GM20000 (cell line): Measurements from ENCODE around the gene PLA2R1.

Experiments used
- DNase-seq: peaks from one replicate; pipeline ENCODE4 v3.0.0; 2012; ENCODE audit warnings: low spot score
- TF ChIP-seq, protein P1 (sequence below): IDR thresholded peaks from 2 replicates; pipeline ENCODE4 v1.5.1; 2012; ENCODE audit warnings: mild to moderate bottlenecking, control low read depth; ENCODE audit errors: extremely low read depth, missing control alignments

The PLA2R1 gene

DNA sequence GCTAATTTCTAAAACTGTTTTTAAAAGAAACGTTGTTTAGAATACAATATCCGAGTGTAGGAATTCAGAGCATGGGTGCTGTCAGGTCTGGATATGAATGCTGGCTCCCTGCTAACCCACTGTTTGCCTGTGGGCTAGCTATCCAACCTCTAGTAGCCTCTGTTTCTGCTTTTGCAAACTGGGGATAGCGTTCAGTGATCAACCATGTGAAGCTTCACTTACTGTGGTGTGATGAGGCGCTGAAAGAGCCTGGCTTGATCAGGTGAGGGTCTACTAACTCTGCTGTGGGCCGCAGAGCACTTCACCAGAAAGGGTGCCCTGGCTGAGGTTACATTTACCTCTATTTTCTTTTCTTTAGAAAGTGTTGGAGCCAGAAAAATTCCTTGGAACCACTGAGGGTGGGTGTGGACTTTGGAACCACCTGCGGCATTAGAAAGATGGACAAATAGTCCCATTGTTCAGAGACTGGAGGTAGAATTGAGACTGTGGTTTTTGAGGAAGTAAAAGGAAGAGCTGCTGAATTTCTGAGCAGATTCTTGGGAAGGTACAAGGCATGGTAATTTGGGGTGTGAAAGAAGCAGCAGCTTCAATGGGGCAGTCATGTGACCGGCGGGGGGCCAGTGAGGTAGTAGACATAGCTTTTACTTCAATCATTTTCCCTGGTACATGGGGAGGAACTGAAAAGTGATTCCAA, 168.1 kb downstream of the PLA2R1 start:
- DNase-seq = no peak
- TF ChIP-seq, protein P1, sequence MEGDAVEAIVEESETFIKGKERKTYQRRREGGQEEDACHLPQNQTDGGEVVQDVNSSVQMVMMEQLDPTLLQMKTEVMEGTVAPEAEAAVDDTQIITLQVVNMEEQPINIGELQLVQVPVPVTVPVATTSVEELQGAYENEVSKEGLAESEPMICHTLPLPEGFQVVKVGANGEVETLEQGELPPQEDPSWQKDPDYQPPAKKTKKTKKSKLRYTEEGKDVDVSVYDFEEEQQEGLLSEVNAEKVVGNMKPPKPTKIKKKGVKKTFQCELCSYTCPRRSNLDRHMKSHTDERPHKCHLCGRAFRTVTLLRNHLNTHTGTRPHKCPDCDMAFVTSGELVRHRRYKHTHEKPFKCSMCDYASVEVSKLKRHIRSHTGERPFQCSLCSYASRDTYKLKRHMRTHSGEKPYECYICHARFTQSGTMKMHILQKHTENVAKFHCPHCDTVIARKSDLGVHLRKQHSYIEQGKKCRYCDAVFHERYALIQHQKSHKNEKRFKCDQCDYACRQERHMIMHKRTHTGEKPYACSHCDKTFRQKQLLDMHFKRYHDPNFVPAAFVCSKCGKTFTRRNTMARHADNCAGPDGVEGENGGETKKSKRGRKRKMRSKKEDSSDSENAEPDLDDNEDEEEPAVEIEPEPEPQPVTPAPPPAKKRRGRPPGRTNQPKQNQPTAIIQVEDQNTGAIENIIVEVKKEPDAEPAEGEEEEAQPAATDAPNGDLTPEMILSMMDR = no peak

DNA sequence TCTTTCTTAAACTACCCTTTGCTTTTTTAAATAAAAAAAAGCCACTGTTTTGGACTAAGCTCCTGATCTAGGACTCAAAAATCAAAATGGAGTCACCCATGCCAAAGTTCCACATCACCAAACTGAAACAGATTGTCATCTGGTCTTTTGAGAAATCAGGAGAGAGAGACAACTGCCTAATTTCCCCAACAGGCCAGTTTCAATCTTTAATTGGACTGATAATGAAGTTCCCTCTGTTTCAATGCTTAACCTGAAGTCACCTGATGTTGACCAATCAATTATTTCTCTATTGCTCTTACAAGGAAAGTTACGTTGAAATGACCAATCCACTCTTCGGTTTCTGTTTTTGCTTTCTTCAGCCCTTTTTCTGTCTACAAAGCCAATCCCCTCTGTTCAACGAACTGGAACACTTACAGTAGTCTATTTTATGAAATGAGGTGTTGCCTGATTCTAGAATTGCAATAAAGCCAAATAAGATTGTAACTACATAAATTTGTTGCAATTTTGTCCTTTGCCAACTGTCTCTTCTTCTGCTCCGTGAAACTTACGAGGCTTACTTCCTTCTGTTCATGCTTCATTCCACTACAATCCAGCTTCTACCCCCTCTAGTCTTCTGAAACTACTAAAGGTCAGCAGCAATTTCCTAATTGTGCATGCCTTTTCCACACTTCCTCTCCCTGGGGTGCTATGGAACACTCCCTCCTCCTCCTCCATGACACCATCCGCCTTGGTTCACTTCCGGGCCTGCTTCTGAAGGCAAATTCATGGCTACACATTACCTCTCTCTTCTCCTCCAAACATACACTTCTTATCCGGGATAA, 169.2 kb downstream of the PLA2R1 start:
- TF ChIP-seq, protein P1 = no peak
- DNase-seq = no peak

DNA sequence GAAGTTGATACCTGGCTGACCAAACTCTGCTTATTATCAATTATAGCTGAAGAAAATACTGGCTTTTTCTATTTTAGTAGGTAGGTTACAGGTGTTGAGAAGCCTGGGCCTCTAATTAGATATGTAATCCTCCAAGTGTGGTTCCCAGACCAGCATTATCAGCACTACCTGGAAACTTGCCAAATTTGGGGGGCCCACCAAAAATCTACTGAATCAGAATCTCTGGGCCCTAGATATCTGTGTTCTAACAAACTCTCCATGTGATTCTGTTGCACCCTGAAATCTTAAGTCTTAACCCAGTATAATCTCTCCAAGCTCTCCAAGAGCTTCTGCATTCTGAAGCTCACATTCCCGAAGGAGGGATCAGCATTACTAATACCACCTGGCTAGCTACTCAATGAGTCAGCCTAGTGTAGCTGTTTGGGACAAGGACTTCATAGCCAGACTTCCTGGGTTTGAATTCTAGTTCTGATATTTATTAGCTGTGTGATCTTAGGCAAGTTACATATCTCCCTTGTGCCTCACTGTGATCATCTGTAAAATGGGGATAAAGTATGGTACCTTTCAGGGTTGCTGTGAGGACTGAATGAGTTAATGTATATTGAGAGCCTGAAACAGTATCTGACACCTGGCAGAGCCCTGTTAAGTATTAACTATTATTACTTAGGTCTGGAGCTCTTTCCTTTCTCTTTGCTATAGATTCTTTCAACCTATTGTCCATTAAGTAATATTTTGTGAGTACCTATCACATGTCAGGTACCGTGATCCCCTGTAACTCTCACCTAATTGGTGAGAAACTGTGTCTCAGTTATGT, 170.3 kb downstream of the PLA2R1 start:
- TF ChIP-seq, protein P1 = no peak
- no peak for DNase-seq

DNA sequence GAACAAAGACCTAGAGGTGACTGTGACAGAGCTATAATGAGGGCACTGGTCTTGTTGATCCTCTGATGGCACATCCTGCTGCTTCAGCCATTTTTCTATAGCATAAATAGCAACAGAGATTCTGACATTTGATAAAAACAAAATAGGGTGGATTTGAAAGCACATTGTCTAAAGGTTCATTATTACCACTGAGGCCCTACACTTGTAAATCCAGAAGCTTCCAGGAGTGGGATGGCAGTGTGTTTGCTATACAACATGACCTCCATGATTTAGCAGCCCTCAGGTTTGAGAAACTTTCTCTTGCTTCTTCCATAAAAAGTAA, 171.2 kb downstream of the PLA2R1 start:
- DNase-seq = no peak
- TF ChIP-seq, protein P1 = no peak

DNA sequence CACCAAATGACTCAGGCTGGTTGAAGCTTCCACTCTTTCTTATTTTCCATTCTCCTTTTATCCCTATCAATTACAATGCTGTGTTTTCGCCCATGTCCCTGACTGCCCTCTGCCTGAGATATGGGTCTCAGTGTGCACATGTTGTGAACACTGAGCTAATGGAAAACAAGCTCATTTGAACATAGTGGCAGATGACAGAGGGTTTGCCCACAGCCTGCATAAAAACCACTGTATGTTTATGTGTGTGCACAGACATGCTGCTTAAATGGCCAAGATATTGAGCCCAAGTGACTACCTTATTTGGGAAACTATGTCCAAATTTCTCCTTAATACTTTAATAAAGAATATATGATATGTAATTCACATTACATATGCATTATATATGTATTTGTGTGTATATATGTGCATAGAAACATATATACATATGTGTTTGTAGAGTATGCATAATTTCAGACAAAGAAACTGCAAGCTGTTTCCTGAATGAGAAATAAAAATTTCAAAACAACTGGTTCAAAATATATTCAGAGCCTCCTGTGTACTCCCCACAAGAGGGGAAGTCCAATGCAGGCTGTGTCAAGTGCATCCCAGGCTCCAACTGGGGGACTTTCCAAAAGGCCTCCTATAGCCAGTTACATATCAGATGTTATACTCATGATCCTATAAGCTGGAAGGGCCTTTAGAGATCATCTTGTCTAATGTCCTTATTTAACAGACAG, 171.7 kb downstream of the PLA2R1 start:
- TF ChIP-seq, protein P1 = no peak

DNA sequence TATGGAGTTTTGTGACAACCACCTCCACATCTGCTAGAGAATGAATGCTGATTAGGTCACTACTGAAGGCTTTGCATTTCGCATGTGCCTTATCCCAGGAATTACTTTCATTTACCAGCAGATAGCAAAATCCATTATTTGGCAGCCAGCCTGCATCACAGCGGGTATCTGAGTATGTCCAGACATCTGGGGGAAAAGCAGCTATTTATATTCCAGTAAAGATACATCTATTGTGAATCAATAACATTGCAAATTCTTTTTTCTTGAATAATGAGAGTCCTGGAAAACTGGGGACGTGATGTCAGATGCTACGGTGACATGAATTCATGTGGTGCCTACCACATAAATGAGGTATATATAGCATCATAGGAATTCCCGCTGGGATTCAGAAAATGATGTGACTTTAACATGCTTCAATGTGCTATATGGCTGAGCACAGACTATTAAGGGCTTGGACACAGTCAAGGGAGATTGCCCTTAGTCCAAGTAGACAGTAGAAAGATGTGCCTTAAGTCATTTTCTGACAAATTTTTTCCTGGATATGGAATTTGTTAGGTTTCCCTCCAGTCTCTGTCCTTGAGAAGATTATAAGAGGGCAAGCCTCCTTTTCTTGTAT, 180.2 kb downstream of the PLA2R1 start:
- DNase-seq = no peak
- TF ChIP-seq, protein P1 = no peak

More for the DNA sequence above, 171.7 kb downstream of the PLA2R1 start:
- no peak for DNase-seq
